Prostate gland (tissue), 2 donors: ENCODE measurements around the gene PLCB4.

Experiments used
- CTCF ChIP-seq, 4 experiments: fragments of 200-600 bp in 2 of 4; fragments of 450-650 bp in 2 of 4; sonication (generic) in 2 of 4; IDR thresholded peaks; 1 replicate in 3 of 4; 2 replicates in 1 of 4; pipeline ENCODE4 v1.5.1; 2016 to 2019; ENCODE audit warnings: antibody characterized with exemption in 4 of 4, mild to moderate bottlenecking in 2 of 4, moderate library complexity in 2 of 4
- POLR2A ChIP-seq: fragments of 450-650 bp; IDR thresholded peaks from one replicate; pipeline ENCODE4 v1.6.1; 2016; ENCODE audit warnings: antibody characterized with exemption, mild to moderate bottlenecking
- POLR2AphosphoS5 ChIP-seq: sonication (generic); formaldehyde crosslinking; IDR thresholded peaks from one replicate; pipeline ENCODE4 v1.6.1; 2017; ENCODE audit warnings: antibody characterized with exemption

- TF ChIP-seq CTCF (IDR thresholded peaks at IDR 0.05): no peak
- TF ChIP-seq POLR2A: no peak
- TF ChIP-seq POLR2AphosphoS5: no peak
Observed at GRCh38 chr20:9353180-9353915, 284.5 kb downstream of the PLCB4 start.
